ENCODE data around the gene REV3L.

DNA sequence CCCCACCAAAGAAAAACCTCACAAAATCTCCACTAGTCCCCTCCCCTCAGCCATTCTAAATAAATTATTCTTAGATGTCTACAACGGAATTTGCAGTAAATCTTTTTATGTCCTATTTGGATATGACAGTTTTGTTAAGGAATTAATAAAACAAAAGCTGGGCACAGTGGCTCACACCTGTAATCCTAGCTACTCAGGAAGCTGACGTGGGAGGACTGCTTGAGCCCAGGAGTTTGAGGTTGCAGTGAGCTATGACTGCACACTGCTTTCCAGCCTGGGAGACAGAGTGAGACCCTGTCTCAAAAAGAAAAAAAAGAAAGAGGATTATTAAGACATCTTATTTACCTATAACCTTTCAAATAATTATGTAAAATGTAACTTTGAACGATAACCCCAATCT is 230.3 kb downstream of the REV3L start:
- TF ChIP-seq, protein P1, sequence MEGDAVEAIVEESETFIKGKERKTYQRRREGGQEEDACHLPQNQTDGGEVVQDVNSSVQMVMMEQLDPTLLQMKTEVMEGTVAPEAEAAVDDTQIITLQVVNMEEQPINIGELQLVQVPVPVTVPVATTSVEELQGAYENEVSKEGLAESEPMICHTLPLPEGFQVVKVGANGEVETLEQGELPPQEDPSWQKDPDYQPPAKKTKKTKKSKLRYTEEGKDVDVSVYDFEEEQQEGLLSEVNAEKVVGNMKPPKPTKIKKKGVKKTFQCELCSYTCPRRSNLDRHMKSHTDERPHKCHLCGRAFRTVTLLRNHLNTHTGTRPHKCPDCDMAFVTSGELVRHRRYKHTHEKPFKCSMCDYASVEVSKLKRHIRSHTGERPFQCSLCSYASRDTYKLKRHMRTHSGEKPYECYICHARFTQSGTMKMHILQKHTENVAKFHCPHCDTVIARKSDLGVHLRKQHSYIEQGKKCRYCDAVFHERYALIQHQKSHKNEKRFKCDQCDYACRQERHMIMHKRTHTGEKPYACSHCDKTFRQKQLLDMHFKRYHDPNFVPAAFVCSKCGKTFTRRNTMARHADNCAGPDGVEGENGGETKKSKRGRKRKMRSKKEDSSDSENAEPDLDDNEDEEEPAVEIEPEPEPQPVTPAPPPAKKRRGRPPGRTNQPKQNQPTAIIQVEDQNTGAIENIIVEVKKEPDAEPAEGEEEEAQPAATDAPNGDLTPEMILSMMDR (conservative IDR thresholded peaks at IDR 0.05 in 1 of 2, IDR thresholded peaks at IDR 0.05 in 1 of 2; ENCODE audit: extremely low read depth in 1 of 2, insufficient read depth in 1 of 2, low read depth in 1 of 2, low read length in 2 of 2) = no peak
- no peak for TF ChIP-seq EZH2 (IDR thresholded peaks at IDR 0.05; ENCODE audit: borderline replicate concordance, low read length)

Data from mammary epithelial cell (primary cell).